Measurements from ENCODE around the gene ARHGAP22.

DNA sequence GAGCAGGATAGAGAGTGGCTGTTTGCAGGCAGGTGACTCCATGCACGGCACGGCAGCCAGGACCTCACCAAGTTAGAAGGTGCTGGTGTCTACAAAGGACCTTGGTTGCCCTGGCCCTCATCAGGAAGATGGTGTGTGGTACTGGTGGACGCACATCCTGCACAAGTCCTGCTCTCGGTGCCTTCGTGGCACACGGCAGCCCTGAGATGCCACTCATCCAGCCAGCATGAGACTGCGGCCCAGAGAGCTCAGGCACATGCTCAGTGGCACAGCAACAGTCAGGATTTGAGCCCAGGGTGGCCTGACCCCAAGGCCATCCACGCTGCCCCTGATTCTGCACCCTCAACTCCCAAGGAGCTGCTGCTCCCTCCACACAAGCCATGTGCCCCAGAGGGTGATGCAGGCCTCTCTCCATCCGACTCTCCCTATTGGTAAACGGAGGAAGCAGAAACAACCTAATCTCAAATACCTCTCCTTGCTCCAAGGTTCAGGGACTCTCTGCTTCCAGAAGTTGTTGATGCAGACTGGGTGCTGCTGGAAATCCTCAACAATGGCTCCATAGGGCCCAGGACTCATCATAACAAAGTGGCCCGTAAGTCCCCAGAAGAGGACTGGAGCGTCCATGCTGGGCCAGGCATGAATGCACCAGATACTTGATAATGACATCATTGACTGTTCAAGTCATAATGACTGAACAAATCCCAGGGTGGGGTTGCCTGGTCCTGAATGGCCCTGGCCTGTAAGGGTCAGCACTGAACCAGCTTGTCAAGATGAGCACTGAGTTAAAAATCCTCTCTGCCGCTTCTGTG lies 93.6 kb downstream of the ARHGAP22 start:
- TF ChIP-seq, protein P1, sequence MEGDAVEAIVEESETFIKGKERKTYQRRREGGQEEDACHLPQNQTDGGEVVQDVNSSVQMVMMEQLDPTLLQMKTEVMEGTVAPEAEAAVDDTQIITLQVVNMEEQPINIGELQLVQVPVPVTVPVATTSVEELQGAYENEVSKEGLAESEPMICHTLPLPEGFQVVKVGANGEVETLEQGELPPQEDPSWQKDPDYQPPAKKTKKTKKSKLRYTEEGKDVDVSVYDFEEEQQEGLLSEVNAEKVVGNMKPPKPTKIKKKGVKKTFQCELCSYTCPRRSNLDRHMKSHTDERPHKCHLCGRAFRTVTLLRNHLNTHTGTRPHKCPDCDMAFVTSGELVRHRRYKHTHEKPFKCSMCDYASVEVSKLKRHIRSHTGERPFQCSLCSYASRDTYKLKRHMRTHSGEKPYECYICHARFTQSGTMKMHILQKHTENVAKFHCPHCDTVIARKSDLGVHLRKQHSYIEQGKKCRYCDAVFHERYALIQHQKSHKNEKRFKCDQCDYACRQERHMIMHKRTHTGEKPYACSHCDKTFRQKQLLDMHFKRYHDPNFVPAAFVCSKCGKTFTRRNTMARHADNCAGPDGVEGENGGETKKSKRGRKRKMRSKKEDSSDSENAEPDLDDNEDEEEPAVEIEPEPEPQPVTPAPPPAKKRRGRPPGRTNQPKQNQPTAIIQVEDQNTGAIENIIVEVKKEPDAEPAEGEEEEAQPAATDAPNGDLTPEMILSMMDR (conservative IDR thresholded peaks at IDR 0.05; ENCODE audit: low read depth in 2 of 2), result no peak
- TF ChIP-seq, protein P2, sequence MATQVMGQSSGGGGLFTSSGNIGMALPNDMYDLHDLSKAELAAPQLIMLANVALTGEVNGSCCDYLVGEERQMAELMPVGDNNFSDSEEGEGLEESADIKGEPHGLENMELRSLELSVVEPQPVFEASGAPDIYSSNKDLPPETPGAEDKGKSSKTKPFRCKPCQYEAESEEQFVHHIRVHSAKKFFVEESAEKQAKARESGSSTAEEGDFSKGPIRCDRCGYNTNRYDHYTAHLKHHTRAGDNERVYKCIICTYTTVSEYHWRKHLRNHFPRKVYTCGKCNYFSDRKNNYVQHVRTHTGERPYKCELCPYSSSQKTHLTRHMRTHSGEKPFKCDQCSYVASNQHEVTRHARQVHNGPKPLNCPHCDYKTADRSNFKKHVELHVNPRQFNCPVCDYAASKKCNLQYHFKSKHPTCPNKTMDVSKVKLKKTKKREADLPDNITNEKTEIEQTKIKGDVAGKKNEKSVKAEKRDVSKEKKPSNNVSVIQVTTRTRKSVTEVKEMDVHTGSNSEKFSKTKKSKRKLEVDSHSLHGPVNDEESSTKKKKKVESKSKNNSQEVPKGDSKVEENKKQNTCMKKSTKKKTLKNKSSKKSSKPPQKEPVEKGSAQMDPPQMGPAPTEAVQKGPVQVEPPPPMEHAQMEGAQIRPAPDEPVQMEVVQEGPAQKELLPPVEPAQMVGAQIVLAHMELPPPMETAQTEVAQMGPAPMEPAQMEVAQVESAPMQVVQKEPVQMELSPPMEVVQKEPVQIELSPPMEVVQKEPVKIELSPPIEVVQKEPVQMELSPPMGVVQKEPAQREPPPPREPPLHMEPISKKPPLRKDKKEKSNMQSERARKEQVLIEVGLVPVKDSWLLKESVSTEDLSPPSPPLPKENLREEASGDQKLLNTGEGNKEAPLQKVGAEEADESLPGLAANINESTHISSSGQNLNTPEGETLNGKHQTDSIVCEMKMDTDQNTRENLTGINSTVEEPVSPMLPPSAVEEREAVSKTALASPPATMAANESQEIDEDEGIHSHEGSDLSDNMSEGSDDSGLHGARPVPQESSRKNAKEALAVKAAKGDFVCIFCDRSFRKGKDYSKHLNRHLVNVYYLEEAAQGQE (IDR thresholded peaks at IDR 0.05; ENCODE audit: unreplicated experiment), result no peak
- TF ChIP-seq POLR2AphosphoS5 (IDR thresholded peaks at IDR 0.05; ENCODE audit: low read depth) (no peak), EZH2phosphoT487 (IDR thresholded peaks at IDR 0.05; ENCODE audit: unreplicated experiment) (no peak), EZH2 (IDR thresholded peaks at IDR 0.05; ENCODE audit: low read depth, unreplicated experiment) (no peak), CREB1 (CRISPR knock-in tag; IDR thresholded peaks at IDR 0.05; ENCODE audit: low read depth) (no peak), ZNF114 (CRISPR knock-in tag; IDR thresholded peaks at IDR 0.05) (no peak)

All from GM23338 (cell line).